GM18526 (cell line): ENCODE results near the gene SOCS3.

Experiments used
- POLR2A ChIP-seq: IDR thresholded peaks from 3 replicates; pipeline ENCODE4 v1.6.1; 2011; ENCODE audit not compliant: insufficient read length; ENCODE audit errors: extremely low read depth

SOCS3 gene

GRCh38 chr17:78379131-78379491 lies 19.2 kb upstream of the SOCS3 start:
- TF ChIP-seq POLR2A, result no peak

DNA sequence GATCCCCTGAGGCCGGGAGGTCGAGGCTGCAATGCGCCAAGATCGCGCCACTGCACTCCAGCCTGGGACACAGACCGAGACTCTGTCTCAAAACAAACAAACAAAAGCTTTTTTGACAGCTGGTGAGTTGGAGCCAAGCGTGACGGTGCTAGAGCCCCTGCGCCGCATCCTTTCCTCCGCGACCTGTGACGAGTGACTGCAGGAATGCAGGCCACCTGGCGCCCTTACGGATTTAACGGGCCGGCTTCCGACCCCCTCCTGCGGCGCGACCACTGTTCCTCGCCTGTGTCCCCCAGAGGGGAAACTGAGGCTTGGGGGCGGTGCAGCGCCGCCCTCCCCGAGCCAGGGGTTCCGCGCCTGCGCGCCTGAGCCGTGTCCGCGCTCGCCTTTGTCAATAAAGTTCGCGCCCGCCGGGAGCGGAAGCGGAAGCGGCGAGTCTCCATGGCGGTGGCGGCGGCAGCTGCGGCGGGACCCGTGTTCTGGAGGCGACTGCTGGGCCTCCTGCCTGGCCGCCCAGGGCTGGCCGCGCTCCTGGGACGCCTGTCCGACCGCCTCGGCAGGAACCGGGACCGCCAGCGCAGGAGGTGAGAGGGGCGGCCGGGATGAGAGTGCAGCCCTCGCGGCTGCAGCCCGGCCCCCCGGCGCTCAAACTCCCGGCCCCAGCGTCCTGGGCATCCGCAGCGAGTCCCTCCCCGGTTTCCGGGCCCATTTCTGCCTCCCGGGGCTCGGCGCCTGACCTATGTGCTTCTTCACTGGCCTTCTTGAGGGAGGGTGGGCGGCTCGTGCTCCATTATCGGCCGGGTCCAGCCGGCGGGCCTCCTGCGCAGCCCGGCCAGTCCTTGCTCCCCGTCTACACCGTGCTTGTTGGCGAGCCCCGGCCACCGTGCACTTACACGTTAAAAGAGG lies 18.6 kb upstream of the SOCS3 start, which contains the start of gene PGS1:
Gene PGS1 (plus strand): TSS at position 425 of the 906 bp plus-strand sequence. CDS start 17 bp downstream, at position 442.
- TF ChIP-seq POLR2A, result peak; percentile 64

DNA sequence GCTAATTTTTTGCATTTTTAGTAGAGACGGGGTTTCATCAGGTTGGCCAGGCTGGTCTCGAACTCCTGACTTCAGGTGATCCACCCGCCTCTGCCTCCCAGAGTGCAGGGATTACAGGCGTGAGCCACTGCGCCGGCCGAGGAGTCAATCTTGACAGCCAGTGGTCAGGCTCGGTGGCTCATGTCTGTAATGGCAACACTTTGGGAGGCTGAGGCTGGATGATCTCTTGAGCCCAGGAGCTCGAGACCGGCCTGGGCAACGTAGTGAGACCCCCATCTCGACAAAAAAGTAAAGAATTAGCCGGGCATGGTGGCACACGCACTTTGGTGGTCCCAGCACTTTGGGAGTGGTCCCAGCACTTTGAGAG lies 18.0 kb upstream of the SOCS3 start:
- no peak for TF ChIP-seq POLR2A

DNA sequence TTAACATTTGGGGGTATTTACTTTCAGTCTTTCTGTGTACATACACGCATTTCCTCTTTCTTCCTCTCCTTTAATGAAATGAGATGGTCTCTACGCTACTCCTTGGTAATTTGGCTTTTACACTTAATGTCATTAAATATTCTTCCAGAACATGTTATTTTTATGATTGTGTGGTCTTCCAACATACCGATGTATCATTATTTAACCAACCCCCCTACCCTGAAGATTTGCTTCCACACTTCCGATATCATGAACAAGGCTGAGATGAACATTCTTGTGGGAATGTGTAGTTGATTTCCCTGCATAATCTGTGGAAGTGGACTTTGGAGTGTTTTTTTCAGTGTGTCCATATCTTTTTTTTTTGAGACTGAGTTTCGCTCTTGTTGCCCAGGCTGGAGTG lies 16.3 kb upstream of the SOCS3 start:
- TF ChIP-seq POLR2A, result no peak

GRCh38 chr17:78375401-78376151 lies 15.7 kb upstream of the SOCS3 start:
- no peak for TF ChIP-seq POLR2A

DNA sequence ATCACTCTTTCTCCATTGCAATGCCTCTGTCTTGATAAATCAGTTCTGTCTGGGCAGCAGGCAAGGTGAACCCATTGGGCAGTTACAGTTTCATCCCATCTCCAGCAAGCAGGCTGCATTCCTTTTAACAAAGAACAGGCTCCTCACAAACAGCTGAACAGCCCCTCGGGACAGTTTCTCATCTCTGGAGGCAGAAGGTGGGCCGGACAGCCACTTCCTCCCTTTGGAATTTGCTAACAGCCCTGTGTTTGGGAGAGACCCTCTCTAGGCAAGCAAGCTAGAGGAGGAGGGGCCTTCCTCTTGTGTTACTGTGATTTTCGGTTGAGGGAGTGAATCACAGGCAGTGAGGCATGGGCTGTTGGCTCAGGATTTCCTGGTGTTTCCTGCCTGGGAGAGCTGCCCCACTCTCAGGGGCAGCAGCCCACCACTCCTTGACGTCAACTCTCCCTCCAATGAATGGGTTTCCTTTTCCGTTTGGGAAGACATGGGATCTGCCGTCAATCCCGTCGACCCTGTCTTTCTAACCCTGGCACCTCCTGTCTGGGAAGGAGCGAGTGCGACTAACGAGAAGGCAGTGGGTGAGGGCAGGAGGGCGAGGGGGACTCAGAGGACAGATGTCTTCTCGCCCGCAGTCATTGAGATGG lies 14.9 kb upstream of the SOCS3 start:
- no peak for TF ChIP-seq POLR2A

DNA sequence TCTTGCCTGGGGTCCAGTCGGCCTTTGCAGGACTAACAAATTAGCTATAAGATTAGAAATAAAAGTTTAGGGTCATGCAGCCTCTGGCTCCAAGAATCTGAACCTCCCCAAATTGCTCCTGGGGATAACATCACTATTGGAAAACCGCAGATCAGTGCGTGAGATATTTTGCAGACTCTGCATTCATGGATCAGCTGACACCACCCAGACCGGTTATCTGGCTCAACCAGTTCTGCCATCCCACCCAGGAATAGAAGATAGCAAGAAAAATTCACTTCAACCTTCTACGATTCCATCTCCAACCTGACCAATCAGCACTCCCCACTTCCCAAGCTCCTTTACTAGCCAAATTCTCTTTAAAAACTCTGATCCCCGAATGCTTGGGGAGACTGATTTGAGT lies 14.3 kb upstream of the SOCS3 start:
- no peak for TF ChIP-seq POLR2A

DNA sequence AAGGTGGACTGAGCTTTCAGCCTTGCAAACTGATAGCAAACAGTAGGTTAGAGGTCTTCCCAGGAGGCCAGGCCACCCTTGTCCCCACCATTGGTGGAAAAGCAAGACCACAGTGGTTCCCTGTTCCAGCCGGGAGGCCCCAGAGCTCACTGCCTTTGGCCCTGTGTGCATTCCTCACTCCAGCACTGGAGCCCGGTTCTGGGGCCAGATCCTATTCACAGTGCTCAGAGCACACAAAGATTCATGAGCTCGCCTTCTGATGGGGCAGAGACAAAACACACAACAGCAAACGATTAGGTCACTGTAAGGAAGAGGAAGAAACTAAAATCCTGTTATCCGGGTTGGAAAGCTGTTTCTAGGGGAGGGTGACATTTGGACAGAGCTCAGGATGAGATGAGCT lies 13.0 kb upstream of the SOCS3 start:
- no peak for TF ChIP-seq POLR2A

DNA sequence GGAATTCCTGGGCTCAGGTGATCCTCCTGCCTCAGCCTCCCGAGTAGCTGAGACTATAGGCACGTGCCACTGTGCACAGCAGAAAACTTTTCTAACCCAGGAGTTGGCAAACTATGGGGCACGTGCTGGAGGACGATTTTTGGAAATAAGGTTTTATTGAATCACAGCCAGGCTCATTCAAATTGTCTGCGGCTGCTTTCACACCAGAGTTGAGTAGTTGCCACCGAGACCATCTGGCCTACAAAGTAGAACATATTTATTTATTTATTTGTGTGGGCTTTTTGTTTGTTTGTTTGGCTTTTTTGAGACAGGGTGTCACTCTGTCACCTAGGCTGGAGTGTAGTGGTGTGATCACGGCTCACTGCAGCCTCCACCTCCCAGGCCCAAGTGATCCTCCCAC lies 11.2 kb upstream of the SOCS3 start:
- TF ChIP-seq POLR2A, result no peak

DNA sequence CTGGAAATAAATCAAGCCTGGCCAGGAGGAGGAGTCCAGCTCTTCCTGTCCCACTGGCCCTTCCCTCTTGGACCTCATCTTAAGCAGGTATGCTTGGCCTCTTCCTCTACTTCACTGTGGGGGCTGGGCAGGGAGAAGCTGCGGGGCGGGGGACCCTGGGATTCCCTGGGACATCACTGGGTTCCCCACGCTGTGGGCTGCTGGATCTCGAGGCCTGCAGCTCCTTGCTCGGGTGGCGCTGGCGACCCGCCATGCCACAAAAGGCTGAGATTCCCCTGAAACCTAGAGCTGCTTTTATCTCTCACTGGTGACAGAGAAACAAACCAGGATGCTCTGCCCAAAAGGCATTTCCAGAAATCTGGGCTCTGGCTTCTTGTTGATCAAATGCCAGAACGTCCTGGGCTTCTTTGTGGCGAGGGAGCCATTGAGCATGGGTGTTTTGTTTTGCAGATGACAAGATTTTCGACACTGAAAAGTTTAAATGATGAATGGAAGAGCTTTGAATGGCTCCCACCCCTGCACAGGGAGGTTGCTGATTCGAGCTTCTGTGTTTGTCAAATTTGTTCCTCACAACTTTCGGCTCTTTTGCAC lies 10.0 kb upstream of the SOCS3 start:
- no peak for TF ChIP-seq POLR2A

GRCh38 chr17:78368854-78369495 lies 9.1 kb upstream of the SOCS3 start:
- no peak for TF ChIP-seq POLR2A

DNA sequence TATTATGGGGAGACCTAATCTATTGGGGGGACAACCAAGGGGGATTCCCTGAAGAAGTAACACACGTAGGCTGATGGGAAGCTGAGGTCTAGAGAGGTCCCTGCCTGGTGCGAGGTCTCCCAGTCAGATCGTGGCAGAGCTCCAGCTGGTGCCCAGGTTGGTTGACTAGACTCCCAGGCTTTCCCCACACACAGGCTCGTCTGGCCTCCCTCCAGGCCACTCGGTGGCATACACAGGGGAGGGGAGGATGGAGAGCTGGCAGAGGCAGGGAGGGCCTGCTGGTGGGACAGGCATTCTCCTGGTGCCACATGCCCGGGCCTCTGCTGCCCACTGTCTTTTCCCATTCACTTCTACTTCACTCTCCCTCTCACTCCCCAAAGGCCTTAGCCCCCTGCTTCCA lies 8.5 kb upstream of the SOCS3 start:
- no peak for TF ChIP-seq POLR2A

GRCh38 chr17:78367193-78367592 lies 7.3 kb upstream of the SOCS3 start:
- TF ChIP-seq POLR2A, result no peak

GRCh38 chr17:78366109-78366848 lies 6.4 kb upstream of the SOCS3 start:
- no peak for TF ChIP-seq POLR2A
